HepG2 (cell line): Measurements from ENCODE around the gene PARS2. TPM values are rescaled to one million over a fixed set of nuclear protein-coding genes. Genes with fewer than 3 reads are reported as not detected.

Source experiments
- ATF1 ChIP-seq: IDR thresholded peaks from 2 replicates; pipeline ENCODE4 v1.6.1; 2016; ENCODE audit warnings: mild to moderate bottlenecking, control low read depth
- CCDC6 ChIP-seq: sonication (generic); formaldehyde crosslinking; IDR thresholded peaks from 2 replicates; pipeline ENCODE4 v1.8.1; 2022; ENCODE audit warnings: mild to moderate bottlenecking, missing genetic modification reagents, moderate library complexity
- EZH2 ChIP-seq: conservative IDR thresholded peaks from 2 replicates; pipeline ENCODE4 v1.6.1; 2012; ENCODE audit warnings: mild to moderate bottlenecking, low read depth, low read length, moderate library complexity
- FOXA1 ChIP-seq, 2 experiments: fragments of 450-650 bp in 1 of 2; sonication (generic) in 1 of 2; formaldehyde crosslinking in 1 of 2; IDR thresholded peaks; 2 replicates each; pipeline versions ENCODE4 v1.4.0 to v1.6.1; 2016 to 2020; ENCODE audit warnings: missing genetic modification reagents in 1 of 2
- FOXC1 ChIP-seq: sonication (generic); formaldehyde crosslinking; IDR thresholded peaks from 2 replicates; pipeline ENCODE4 v1.8.0; 2022; ENCODE audit warnings: mild to moderate bottlenecking, missing genetic modification reagents, borderline replicate concordance
- JARID2 ChIP-seq: sonication (generic); formaldehyde crosslinking; IDR thresholded peaks from 2 replicates; pipeline ENCODE4 v1.8.1; 2023; ENCODE audit warnings: missing genetic modification reagents, inconsistent platforms; ENCODE audit not compliant: insufficient replicate concordance
- KMT2A ChIP-seq: sonication (generic); formaldehyde crosslinking; IDR thresholded peaks from 2 replicates; pipeline ENCODE4 v1.4.0; 2020; ENCODE audit warnings: missing genetic modification reagents
- PAX8 ChIP-seq: sonication (generic); formaldehyde crosslinking; IDR thresholded peaks from 2 replicates; pipeline ENCODE4 v1.8.0; 2022; ENCODE audit warnings: mild to moderate bottlenecking, missing genetic modification reagents, borderline replicate concordance
- RBFOX2 ChIP-seq: fragments of 200-400 bp; formaldehyde crosslinking; IDR thresholded peaks from 2 replicates; pipeline ENCODE4 v1.6.1; 2017; ENCODE audit warnings: low read depth, mild to moderate bottlenecking, low read length
- SYNCRIP ChIP-seq: fragments of 200-400 bp; formaldehyde crosslinking; IDR thresholded peaks from 2 replicates; pipeline ENCODE4 v1.6.1; 2018; ENCODE audit warnings: mild to moderate bottlenecking, low read depth, low read length; ENCODE audit not compliant: insufficient read depth
- U2AF2 ChIP-seq: fragments of 200-400 bp; formaldehyde crosslinking; IDR thresholded peaks from 2 replicates; pipeline ENCODE4 v1.6.1; 2017; ENCODE audit warnings: low read depth, mild to moderate bottlenecking, low read length
- WIZ ChIP-seq: sonication (generic); formaldehyde crosslinking; IDR thresholded peaks from 2 replicates; pipeline ENCODE4 v1.5.1; 2020; ENCODE audit warnings: mild to moderate bottlenecking, missing genetic modification reagents
- ZFP82 ChIP-seq: sonication (generic); formaldehyde crosslinking; IDR thresholded peaks from 2 replicates; pipeline ENCODE4 v1.5.1; 2020; ENCODE audit warnings: mild to moderate bottlenecking, missing genetic modification reagents, borderline replicate concordance
- ZNF207 ChIP-seq: fragments of 450-650 bp; IDR thresholded peaks from 2 replicates; pipeline ENCODE4 v1.6.1; 2016; ENCODE audit warnings: antibody characterized with exemption, borderline replicate concordance
- ZNF354B ChIP-seq: sonication (generic); formaldehyde crosslinking; IDR thresholded peaks from 2 replicates; pipeline ENCODE4 v1.8.0; 2022; ENCODE audit warnings: mild to moderate bottlenecking, missing genetic modification reagents
- ZNF446 ChIP-seq: sonication (generic); formaldehyde crosslinking; IDR thresholded peaks from 2 replicates; pipeline ENCODE4 v1.5.0; 2020; ENCODE audit warnings: mild to moderate bottlenecking, missing genetic modification reagents
- ZNF468 ChIP-seq: sonication (generic); formaldehyde crosslinking; IDR thresholded peaks from 2 replicates; pipeline ENCODE4 v1.8.0; 2022; ENCODE audit warnings: mild to moderate bottlenecking, moderate library complexity, missing genetic modification reagents
- ZNF501 ChIP-seq: sonication (generic); formaldehyde crosslinking; IDR thresholded peaks from 2 replicates; pipeline ENCODE4 v1.5.1; 2020; ENCODE audit warnings: mild to moderate bottlenecking, moderate library complexity, missing genetic modification reagents
- ZNF557 ChIP-seq: sonication (generic); formaldehyde crosslinking; IDR thresholded peaks from 2 replicates; pipeline ENCODE4 v1.4.0; 2020; ENCODE audit warnings: missing genetic modification reagents
- ZNF562 ChIP-seq: sonication (generic); formaldehyde crosslinking; IDR thresholded peaks from 2 replicates; pipeline ENCODE4 v1.8.0; 2022; ENCODE audit warnings: missing genetic modification reagents, borderline replicate concordance
- ZNF572 ChIP-seq: sonication (generic); formaldehyde crosslinking; IDR thresholded peaks from 2 replicates; pipeline ENCODE4 v1.5.1; 2020; ENCODE audit warnings: mild to moderate bottlenecking, missing genetic modification reagents
- ZNF772 ChIP-seq: sonication (generic); formaldehyde crosslinking; IDR thresholded peaks from 2 replicates; pipeline ENCODE4 v1.5.0; 2020; ENCODE audit warnings: mild to moderate bottlenecking, missing genetic modification reagents
- polyA plus RNA-seq, 8 experiments: library from polyadenylated mRNA; depleted of rRNA in 3 of 8; stranded (reverse) in 7 of 8; unstranded in 1 of 8; fragments of >200 nt; fragmentation: Illumina TruSeq in 4 of 8; extraction: Trizol in 4 of 8; gene quantifications; 2 replicates each; pipeline versions ENCODE4 v1.2.1 to v1.2.3, GENCODE V29; 2011 to 2016; ENCODE audit warnings: low read depth in 4 of 8, missing spikeins in 1 of 8, mixed read lengths in 1 of 8; ENCODE audit not compliant: insufficient read depth in 1 of 8
- total RNA-seq, 5 experiments: library from RNA; depleted of rRNA; stranded (reverse); fragments of >200 nt; fragmentation: Illumina TruSeq; extraction: Trizol; gene quantifications; 2 replicates each; pipeline ENCODE4 v1.2.3, GENCODE V29; 2016; ENCODE audit warnings: low read depth in 1 of 5
- TF ChIP-seq, protein P1 (sequence below): sonication (generic); formaldehyde crosslinking; IDR thresholded peaks from 2 replicates; pipeline ENCODE4 v1.4.0; 2020; ENCODE audit warnings: missing genetic modification reagents, mild to moderate bottlenecking, borderline replicate concordance
- TF ChIP-seq, protein P2 (sequence below): sonication (generic); formaldehyde crosslinking; IDR thresholded peaks from 2 replicates; pipeline ENCODE4 v1.4.0; 2020; ENCODE audit warnings: missing genetic modification reagents

Gene PARS2
- total and polyA plus RNA-seq, 2 of the 13 experiments (the other 11 are each of a cell fraction or from before 2014, with no cell fraction given): 2.4 to 4.6 TPM

DNA sequence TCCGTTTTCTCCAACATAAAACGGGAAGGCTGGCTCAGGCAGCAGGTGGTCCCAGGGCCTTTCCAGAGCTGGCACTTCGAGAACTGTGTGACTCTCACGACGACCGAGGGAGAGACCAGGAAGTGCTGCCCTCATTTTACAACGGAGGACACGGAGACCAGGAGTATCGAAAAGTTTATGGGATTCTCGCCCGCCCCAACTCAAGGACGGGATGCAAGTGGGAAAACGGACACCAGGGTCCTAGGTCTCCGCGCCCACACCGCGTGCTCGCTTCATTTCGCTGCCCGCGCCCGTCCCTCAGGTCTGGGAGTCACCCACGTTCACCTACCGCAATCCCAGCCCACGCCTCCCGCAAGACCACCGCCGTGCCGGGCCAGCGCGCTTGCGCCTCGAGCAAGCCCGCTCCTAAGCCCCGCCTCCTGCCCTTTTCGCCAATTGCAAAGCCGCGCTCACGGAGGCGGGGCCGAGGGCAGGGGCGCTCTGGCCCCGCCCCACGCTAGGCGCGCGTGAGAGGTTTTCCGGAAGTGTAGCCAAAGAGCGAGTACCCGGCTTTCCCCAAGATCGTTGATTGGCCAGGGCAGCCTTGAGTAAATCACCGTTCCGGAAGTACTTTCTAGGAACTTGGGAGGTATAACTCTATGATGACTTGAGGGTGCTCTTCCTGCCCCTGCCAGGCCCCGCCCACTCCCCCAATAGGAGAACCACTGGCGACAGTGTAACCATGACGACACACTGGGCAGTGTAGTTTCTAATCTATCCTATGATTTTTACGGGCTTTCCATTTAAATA, at the start of gene PARS2 (continued):
- TF ChIP-seq ZNF562 (CRISPR knock-in tag) (no peak), KMT2A (CRISPR knock-in tag) (0 out of 2 replicates have a peak, but pooled peaks have one; percentile 41), EZH2 (no peak), ZNF772 (CRISPR knock-in tag) (peak; percentile 65; the same call in 1 of the 2 replicates), ZNF468 (no peak), ZNF557 (no peak), ZNF572 (no peak), JARID2 (CRISPR knock-in tag) (no peak), RBFOX2 (peak; percentile 96), CCDC6 (no peak), ATF1 (CRISPR knock-in tag) (peak; percentile 63; the same call in 1 of the 2 replicates), ZNF207 (no peak), ZNF501 (CRISPR knock-in tag) (peak; percentile 89), FOXC1 (no peak; the same call in 1 of the 2 replicates), U2AF2 (no peak), FOXA1 (IDR thresholded peaks at IDR 0.05) (no peak), FOXA1 (CRISPR knock-in tag; IDR thresholded peaks at IDR 0.05) (peak; percentile 48), ZNF446 (no peak), WIZ (CRISPR knock-in tag) (0 out of 2 replicates have a peak, but pooled peaks have one; percentile 32), PAX8 (CRISPR knock-in tag) (no peak), ZFP82 (no peak), SYNCRIP (no peak), ZNF354B (no peak)
- TF ChIP-seq, protein P1, sequence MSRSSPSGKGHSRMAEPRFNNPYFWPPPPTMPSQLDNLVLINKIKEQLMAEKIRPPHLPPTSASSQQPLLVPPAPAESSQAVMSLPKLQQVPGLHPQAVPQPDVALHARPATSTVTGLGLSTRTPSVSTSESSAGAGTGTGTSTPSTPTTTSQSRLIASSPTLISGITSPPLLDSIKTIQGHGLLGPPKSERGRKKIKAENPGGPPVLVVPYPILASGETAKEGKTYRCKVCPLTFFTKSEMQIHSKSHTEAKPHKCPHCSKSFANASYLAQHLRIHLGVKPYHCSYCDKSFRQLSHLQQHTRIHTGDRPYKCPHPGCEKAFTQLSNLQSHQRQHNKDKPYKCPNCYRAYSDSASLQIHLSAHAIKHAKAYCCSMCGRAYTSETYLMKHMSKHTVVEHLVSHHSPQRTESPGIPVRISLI: no peak
- TF ChIP-seq, protein P2, sequence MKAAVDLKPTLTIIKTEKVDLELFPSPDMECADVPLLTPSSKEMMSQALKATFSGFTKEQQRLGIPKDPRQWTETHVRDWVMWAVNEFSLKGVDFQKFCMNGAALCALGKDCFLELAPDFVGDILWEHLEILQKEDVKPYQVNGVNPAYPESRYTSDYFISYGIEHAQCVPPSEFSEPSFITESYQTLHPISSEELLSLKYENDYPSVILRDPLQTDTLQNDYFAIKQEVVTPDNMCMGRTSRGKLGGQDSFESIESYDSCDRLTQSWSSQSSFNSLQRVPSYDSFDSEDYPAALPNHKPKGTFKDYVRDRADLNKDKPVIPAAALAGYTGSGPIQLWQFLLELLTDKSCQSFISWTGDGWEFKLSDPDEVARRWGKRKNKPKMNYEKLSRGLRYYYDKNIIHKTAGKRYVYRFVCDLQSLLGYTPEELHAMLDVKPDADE (CRISPR knock-in tag): no peak
